Measurements from ENCODE around the gene PGS1. TPM values are rescaled to one million over a fixed set of nuclear protein-coding genes. Genes with fewer than 3 reads are reported as not detected.

Gene PGS1
- total RNA-seq, 1 donor from 2014 or later = 45.2 TPM

DNA sequence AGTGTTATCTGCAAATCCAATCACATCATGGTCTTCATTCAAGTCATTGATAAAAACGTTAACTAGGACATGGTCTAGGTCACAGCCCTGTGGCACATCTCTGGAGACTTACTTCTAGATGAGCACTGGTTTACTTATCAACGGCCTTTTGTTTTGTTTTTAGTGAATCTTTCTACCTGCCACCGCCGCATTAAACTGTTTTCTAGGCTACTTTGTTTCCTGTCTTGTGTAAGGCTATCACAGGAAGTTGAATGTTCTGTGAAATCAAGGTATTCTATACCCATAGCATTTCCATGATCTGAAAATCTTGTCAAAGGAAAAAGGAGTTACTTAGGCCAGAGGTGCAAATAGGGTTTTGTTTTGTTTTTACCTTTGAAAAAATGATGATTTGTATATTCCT is 45.5 kb upstream of the PGS1 start:
- H3K27ac Mint-ChIP-seq = peak overlapping the region; percentile 1
- Histone ChIP-seq H3K79me2 (ENCODE audit: low read depth) (no peaks in the 10 kb centered on the region), H2AFZ (replicated peaks) (no peak overlapping the region), H3K36me3 (no peaks in the 10 kb centered on the region), H3K4me1 (no peaks in the 10 kb centered on the region), H3K27me3 (no peaks in the 10 kb centered on the region), H3K4me3 (no peak overlapping the region), H3F3A (ENCODE audit: low read depth) (no peaks in the 10 kb centered on the region), H4K20me1 (ENCODE audit: low read depth) (no peaks in the 10 kb centered on the region), H3K9ac (no peak overlapping the region), H3K9me3 (ENCODE audit: low read depth) (no peaks in the 10 kb centered on the region), H3K27ac (no peak overlapping the region), H3K4me2 (no peak overlapping the region)
- no peak for DNase-seq (ENCODE audit: low spot score)
- H3K36me3 Mint-ChIP-seq = peaks cover 1% of the 10 kb centered on the region
- no peak overlapping the region for H3K4me3 Mint-ChIP-seq
- peaks cover 2% of the 10 kb centered on the region for H3K9me3 Mint-ChIP-seq
- H3K27me3 Mint-ChIP-seq (ENCODE audit: insufficient read depth, low read depth) = peaks cover 19% of the 10 kb centered on the region
- H3K4me1 Mint-ChIP-seq = peaks cover 18% of the 10 kb centered on the region
- TF ChIP-seq EZH2 (IDR thresholded peaks at IDR 0.05) = no peak
- TF ChIP-seq, protein P1, sequence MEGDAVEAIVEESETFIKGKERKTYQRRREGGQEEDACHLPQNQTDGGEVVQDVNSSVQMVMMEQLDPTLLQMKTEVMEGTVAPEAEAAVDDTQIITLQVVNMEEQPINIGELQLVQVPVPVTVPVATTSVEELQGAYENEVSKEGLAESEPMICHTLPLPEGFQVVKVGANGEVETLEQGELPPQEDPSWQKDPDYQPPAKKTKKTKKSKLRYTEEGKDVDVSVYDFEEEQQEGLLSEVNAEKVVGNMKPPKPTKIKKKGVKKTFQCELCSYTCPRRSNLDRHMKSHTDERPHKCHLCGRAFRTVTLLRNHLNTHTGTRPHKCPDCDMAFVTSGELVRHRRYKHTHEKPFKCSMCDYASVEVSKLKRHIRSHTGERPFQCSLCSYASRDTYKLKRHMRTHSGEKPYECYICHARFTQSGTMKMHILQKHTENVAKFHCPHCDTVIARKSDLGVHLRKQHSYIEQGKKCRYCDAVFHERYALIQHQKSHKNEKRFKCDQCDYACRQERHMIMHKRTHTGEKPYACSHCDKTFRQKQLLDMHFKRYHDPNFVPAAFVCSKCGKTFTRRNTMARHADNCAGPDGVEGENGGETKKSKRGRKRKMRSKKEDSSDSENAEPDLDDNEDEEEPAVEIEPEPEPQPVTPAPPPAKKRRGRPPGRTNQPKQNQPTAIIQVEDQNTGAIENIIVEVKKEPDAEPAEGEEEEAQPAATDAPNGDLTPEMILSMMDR (IDR thresholded peaks at IDR 0.05) = no peak

DNA sequence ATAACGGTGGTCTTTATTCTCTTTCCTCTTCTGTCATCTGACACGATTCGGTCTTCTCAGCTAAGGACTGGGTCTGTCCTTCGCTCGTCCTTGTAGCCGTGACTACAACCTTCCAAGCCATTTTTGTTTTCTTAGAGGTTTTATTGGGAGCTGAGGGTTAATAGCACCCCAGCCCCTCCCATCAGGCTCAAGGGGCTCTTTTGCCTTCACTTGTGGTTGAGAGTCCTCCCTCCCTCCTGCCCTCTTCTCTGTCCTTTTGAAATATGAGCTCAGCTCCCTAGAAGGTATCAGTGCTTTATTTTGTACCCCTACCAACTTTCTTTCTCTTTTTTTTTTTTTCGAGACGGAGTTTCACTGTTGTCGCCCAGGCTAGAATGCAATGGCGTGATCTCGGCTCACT is 43.2 kb upstream of the PGS1 start:
- Histone ChIP-seq H3K36me3 (no peaks in the 10 kb centered on the region), H3K27ac (no peak overlapping the region), H3F3A (ENCODE audit: low read depth) (no peaks in the 10 kb centered on the region), H3K9ac (no peak overlapping the region), H3K9me3 (ENCODE audit: low read depth) (no peaks in the 10 kb centered on the region), H4K20me1 (ENCODE audit: low read depth) (no peaks in the 10 kb centered on the region), H3K4me1 (no peaks in the 10 kb centered on the region), H3K27me3 (peaks cover 6% of the 10 kb centered on the region), H3K4me3 (no peak overlapping the region), H2AFZ (replicated peaks) (no peak overlapping the region), H3K79me2 (ENCODE audit: low read depth) (no peaks in the 10 kb centered on the region), H3K4me2 (no peak overlapping the region)
- H3K27me3 Mint-ChIP-seq (ENCODE audit: insufficient read depth, low read depth) = peaks cover 9% of the 10 kb centered on the region
- no peak overlapping the region for H3K4me3 Mint-ChIP-seq
- TF ChIP-seq, protein P1 (IDR thresholded peaks at IDR 0.05) = no peak
- peak overlapping the region; percentile 57 for H3K27ac Mint-ChIP-seq
- H3K4me1 Mint-ChIP-seq = peaks cover 17% of the 10 kb centered on the region
- H3K9me3 Mint-ChIP-seq = peaks cover 2% of the 10 kb centered on the region
- peaks cover 1% of the 10 kb centered on the region for H3K36me3 Mint-ChIP-seq
- no peak for DNase-seq (ENCODE audit: low spot score)

DNA sequence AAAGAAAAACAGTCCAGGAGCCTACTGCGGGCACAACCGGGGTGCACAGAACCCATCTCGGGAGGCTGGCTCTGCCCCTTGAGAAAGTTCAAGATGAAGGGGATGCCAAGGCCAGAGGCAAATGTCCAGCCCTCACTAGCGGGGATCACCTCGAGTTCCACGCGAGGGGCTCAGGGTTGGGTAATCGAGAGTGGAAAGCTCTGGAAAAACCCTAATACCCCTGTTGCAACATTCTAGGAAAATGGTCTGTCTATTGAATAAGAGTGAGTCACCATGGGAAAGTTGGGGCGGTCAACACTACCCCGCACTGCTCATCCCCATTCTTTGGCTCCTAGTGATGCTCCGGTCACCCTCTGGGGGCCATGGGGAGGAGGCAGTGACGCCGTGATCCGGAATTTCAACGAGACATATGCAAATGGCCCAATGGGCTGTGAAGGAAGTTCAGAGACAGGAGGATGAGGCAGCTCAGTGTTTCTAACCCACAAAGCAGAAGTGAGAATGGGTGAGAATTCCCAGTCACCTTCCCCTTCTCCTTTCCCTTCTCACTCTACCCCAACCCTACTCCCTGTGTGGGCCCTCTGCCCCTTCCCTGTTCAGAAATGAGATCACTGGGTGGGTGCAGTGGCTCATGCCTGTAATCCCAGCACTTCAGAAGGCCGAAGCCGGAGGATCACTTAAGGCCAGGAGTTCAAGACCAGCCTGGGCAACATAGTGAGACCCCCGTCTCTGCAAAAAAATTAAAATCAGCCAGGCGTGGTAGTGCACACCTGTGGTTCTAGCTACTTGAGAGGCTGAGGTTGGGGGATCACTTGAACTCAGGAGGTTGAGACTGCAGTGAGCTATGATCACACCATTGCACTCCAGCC is 41.0 kb upstream of the PGS1 start:
- peaks cover 4% of the 10 kb centered on the region for H3K4me1 ChIP-seq
- no peaks in the 10 kb centered on the region for H3K36me3 ChIP-seq
- H3K4me3 ChIP-seq = no peak overlapping the region
- Mint-ChIP-seq H3K9me3 (no peaks in the 10 kb centered on the region), H3K36me3 (no peaks in the 10 kb centered on the region), H3K4me3 (no peak overlapping the region), H3K27ac (peak overlapping the region; percentile 66), H3K4me1 (peaks cover 16% of the 10 kb centered on the region), H3K27me3 (ENCODE audit: insufficient read depth, low read depth) (peaks cover 15% of the 10 kb centered on the region)
- H3K9me3 ChIP-seq (ENCODE audit: low read depth) = no peaks in the 10 kb centered on the region
- H3K27me3 ChIP-seq = peaks cover 29% of the 10 kb centered on the region
- no peak overlapping the region for H3K9ac ChIP-seq
- no peaks in the 10 kb centered on the region for H4K20me1 ChIP-seq (ENCODE audit: low read depth)
- no peak overlapping the region for H3K27ac ChIP-seq
- no peaks in the 10 kb centered on the region for H3K79me2 ChIP-seq (ENCODE audit: low read depth)
- no peak overlapping the region for H3K4me2 ChIP-seq
- H3F3A ChIP-seq (ENCODE audit: low read depth) = peaks cover 13% of the 10 kb centered on the region
- no peak overlapping the region for H2AFZ ChIP-seq (replicated peaks)
- no peak for TF ChIP-seq EZH2phosphoT487 (IDR thresholded peaks at IDR 0.05)
- no peak for TF ChIP-seq EZH2 (IDR thresholded peaks at IDR 0.05)
- TF ChIP-seq, protein P1 (IDR thresholded peaks at IDR 0.05) = no peak
- no peak for DNase-seq (ENCODE audit: low spot score)
